Measurements from ENCODE around the gene SASH3. TPM values are rescaled to one million over a fixed set of nuclear protein-coding genes. Genes with fewer than 3 reads are reported as not detected.

The SASH3 gene
- total and polyA plus RNA-seq, 8 donors = 0.31 to 8.5 (median 1.2) TPM

GRCh38 chrX:129790146-129790545 is 10.4 kb downstream of the SASH3 start:
- DNase-seq (no peak), FAIRE-seq (no peak), ATAC-seq (no peak)
- H3K36me3 ChIP-seq = no peaks in the 10 kb centered on the region
- H3K4me3 ChIP-seq = no peak overlapping the region
- 68 to 73% methylated on average over 3 of the region's 3 CpGs for WGBS, 2 donors
- intact Hi-C loops (cut with DNase I) = no loop called here
- H3K9me3 ChIP-seq = no peaks in the 10 kb centered on the region
- no peak overlapping the region for H3K27ac ChIP-seq
- H3K27me3 ChIP-seq = no peaks in the 10 kb centered on the region
- no peak for TF ChIP-seq CTCF (IDR thresholded peaks at IDR 0.05)
- no peaks in the 10 kb centered on the region for H3K4me1 ChIP-seq

- Histone ChIP-seq H3K9me3 (no peaks in the 10 kb centered on the region), H3K36me3 (no peaks in the 10 kb centered on the region), H3K4me3 (no peak overlapping the region), H3K4me1 (no peaks in the 10 kb centered on the region), H3K27ac (no peak overlapping the region), H3K27me3 (no peaks in the 10 kb centered on the region)
- FAIRE-seq = no peak
- no peak for TF ChIP-seq CTCF (IDR thresholded peaks at IDR 0.05)
- no peak for DNase-seq
- no peak for ATAC-seq
- 82 to 83% methylated on average over 9 of the region's 9 CpGs for WGBS, 2 donors
- intact Hi-C loops (cut with DNase I) = no loop called here
Observed at GRCh38 chrX:129790808-129791207, 11.1 kb downstream of the SASH3 start.

- no peaks in the 10 kb centered on the region for H3K36me3 ChIP-seq
- no peak for ATAC-seq
- H3K9me3 ChIP-seq = no peaks in the 10 kb centered on the region
- FAIRE-seq = no peak
- intact Hi-C loops (cut with DNase I) = no loop called here
- no peak for TF ChIP-seq CTCF (IDR thresholded peaks at IDR 0.05)
- DNase-seq = no peak
- H3K4me3 ChIP-seq = no peak overlapping the region
- H3K27ac ChIP-seq = no peak overlapping the region
- 77 to 80% methylated on average over 8 of the region's 8 CpGs for WGBS, 2 donors
- no peaks in the 10 kb centered on the region for H3K4me1 ChIP-seq
- no peaks in the 10 kb centered on the region for H3K27me3 ChIP-seq
Observed at GRCh38 chrX:129791336-129791735, 11.6 kb downstream of the SASH3 start.

GRCh38 chrX:129791961-129792570 is 12.3 kb downstream of the SASH3 start:
- no peak for TF ChIP-seq CTCF (IDR thresholded peaks at IDR 0.05)
- no peaks in the 10 kb centered on the region for H3K4me1 ChIP-seq
- DNase-seq = no peak
- no peak for FAIRE-seq
- no peak overlapping the region for H3K27ac ChIP-seq
- ATAC-seq = no peak
- H3K36me3 ChIP-seq = no peaks in the 10 kb centered on the region
- H3K27me3 ChIP-seq = no peaks in the 10 kb centered on the region
- H3K9me3 ChIP-seq = no peaks in the 10 kb centered on the region
- intact Hi-C loops (cut with DNase I) = no loop called here
- 67 to 75% methylated on average over 11 of the region's 11 CpGs for WGBS, 2 donors
- H3K4me3 ChIP-seq = no peak overlapping the region

GRCh38 chrX:129792586-129793291 is 13.0 kb downstream of the SASH3 start:
- DNase-seq (no peak), ATAC-seq (no peak), FAIRE-seq (no peak)
- intact Hi-C loops (cut with DNase I) = no loop called here
- H3K4me3 ChIP-seq = no peak overlapping the region
- no peak overlapping the region for H3K27ac ChIP-seq
- no peaks in the 10 kb centered on the region for H3K36me3 ChIP-seq
- no peaks in the 10 kb centered on the region for H3K27me3 ChIP-seq
- H3K9me3 ChIP-seq = no peaks in the 10 kb centered on the region
- WGBS, 2 donors = 90 to 91% methylated on average over 18 of the region's 18 CpGs
- no peaks in the 10 kb centered on the region for H3K4me1 ChIP-seq
- no peak for TF ChIP-seq CTCF (IDR thresholded peaks at IDR 0.05)

Data from pancreas (tissue), 10 donors.